Gastrocnemius medialis (tissue), 4 donors: ENCODE data around the gene DRAM1. TPM values are rescaled to one million over a fixed set of nuclear protein-coding genes. Genes with fewer than 3 reads are reported as not detected.
A peak's percentile ranks its signal among the peaks of the same experiment; 100 is the strongest.

ENCODE experiments used
- ATAC-seq, 2 donors: fragments of 150-250 bp; one replicate each; pipeline ENCODE4 v1.9.1; 2016
- DNase-seq, 2 donors: peaks; one replicate each; pipeline ENCODE4 v3.0.0-alpha.2; 2019
- H3K27ac ChIP-seq, 4 donors: fragments of 200-600 bp; sonication (generic); 1 replicate in 1 of 4; 2 replicates in 3 of 4; pipeline ENCODE4 v1.5.1; 2016 to 2018; ENCODE audit warnings: mild to moderate bottlenecking in 2 of 4, moderate library complexity in 1 of 4
- H3K27me3 ChIP-seq, 3 donors: fragments of 200-600 bp; sonication (generic) in 2 of 3; 1 replicate in 1 of 3; 2 replicates in 2 of 3; pipeline versions ENCODE4 v1.5.1 to v1.6.0; 2016 to 2019; ENCODE audit warnings: mild to moderate bottlenecking in 1 of 3, moderate library complexity in 1 of 3
- H3K36me3 ChIP-seq, 2 donors: fragments of 200-600 bp; sonication (generic) in 1 of 2; one replicate each; pipeline ENCODE4 v1.5.1; 2017 to 2018
- H3K4me1 ChIP-seq, 2 donors: fragments of 200-600 bp; sonication (generic) in 1 of 2; one replicate each; pipeline ENCODE4 v1.5.1; 2016 to 2017; ENCODE audit warnings: mild to moderate bottlenecking in 2 of 2
- H3K4me3 ChIP-seq, 4 donors: fragments of 200-600 bp; sonication (generic) in 3 of 4; 1 replicate in 1 of 4; 2 replicates in 3 of 4; pipeline ENCODE4 v1.5.1; 2016 to 2019; ENCODE audit warnings: mild to moderate bottlenecking in 2 of 4
- H3K9me3 ChIP-seq, 3 donors: fragments of 200-600 bp; sonication (generic) in 2 of 3; 1 replicate in 1 of 3; 2 replicates in 2 of 3; pipeline ENCODE4 v1.5.1; 2016 to 2019
- CTCF ChIP-seq, 5 experiments: fragments of 450-650 bp in 3 of 5; fragments of 200-600 bp in 2 of 5; sonication (generic) in 2 of 5; IDR thresholded peaks in 4 of 5; conservative IDR thresholded peaks in 1 of 5; 1 replicate in 4 of 5; 2 replicates in 1 of 5; pipeline ENCODE4 v1.5.1; 2016 to 2019; ENCODE audit warnings: antibody characterized with exemption in 5 of 5, mild to moderate bottlenecking in 3 of 5, moderate library complexity in 3 of 5
- POLR2A ChIP-seq, 2 donors: fragments of 450-650 bp; IDR thresholded peaks; one replicate each; pipeline ENCODE4 v1.6.1; 2017; ENCODE audit warnings: antibody characterized with exemption in 2 of 2, mild to moderate bottlenecking in 2 of 2, moderate library complexity in 2 of 2
- in situ Hi-C, 4 donors: fragments of 200-750 bp; cut with MboI; loops; one replicate each; pipeline versions ENCODE4 v1.15.0 to v1.8.0; 2017; ENCODE audit warnings: low sequenced_read_pairs in 4 of 4
- intact Hi-C: fragments of 100-400 bp; cut with DNase I; formaldehyde crosslinking; loops from one replicate; pipeline ENCODE4 v1.15.1; 2023; ENCODE audit warnings: low total_unique reads
- total RNA-seq, 4 donors: library from RNA; depleted of rRNA; stranded (reverse); fragments of >200 nt; gene quantifications; one replicate each; pipeline versions ENCODE4 v1.1.0 to v1.2.3, GENCODE V29; 2016

Gene DRAM1
- total RNA-seq, 4 donors from 2014 or later = 2.9 to 7.2 (median 4.1) TPM

DNA sequence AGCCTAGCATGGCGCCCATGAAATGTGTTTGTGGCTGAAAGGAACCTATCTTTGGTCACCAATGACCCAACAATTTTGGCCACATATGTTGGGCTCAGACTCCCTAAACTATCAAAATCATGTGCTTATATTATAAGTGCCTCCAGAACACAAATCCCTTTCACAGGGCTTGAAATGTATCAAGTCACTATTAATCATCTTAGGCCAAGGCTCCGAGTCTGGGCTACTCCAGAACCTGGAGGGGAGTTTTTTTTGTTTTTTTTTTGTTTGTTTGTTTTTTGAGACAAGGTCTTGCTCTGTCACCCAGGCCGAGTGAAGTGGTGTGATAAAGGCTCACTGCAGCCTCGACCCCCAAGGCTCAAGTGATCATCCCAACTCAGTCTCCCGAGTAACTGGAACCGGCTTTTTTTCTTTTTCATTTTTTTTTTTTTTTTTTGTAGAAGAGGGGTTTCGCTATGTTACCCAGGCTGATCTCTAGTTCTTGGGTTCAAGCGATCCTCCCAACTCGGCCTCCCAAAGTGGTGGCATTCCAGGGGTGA lies 989 bp upstream of the DRAM1 start:
- Histone ChIP-seq H3K4me3 (peak overlapping the region; percentile 86 to 99 (median 92)), H3K4me1 (peaks cover 0 to 13% of the 10 kb centered on the region in 2 donors), H3K36me3 (no peaks in the 10 kb centered on the region), H3K27me3 (no peaks in the 10 kb centered on the region), H3K9me3 (no peaks in the 10 kb centered on the region), H3K27ac (peak overlapping the region; percentile 95 to 97 (median 96))
- TF ChIP-seq POLR2A (IDR thresholded peaks at IDR 0.05) = no peak
- TF ChIP-seq CTCF (IDR thresholded peaks at IDR 0.05 in 4 of 5, conservative IDR thresholded peaks at IDR 0.05 in 1 of 5) = no peak
- DNase-seq (no peak), ATAC-seq (no peak)
- intact Hi-C loops (no loop called here), in situ Hi-C loops (no loop called here)

- Histone ChIP-seq H3K36me3 (no peaks in the 10 kb centered on the region), H3K9me3 (no peaks in the 10 kb centered on the region), H3K4me1 (peaks cover 0 to 13% of the 10 kb centered on the region in 2 donors), H3K27ac (peak overlapping the region; percentile 95 to 97 (median 96)), H3K27me3 (no peaks in the 10 kb centered on the region), H3K4me3 (peak overlapping the region; percentile 86 to 99 (median 92))
- TF ChIP-seq POLR2A (IDR thresholded peaks at IDR 0.05) = no peak
- TF ChIP-seq CTCF (IDR thresholded peaks at IDR 0.05 in 4 of 5, conservative IDR thresholded peaks at IDR 0.05 in 1 of 5) = no peak
- no peak for DNase-seq
- intact Hi-C loops (loop anchor here (1.0 kb wide), 1 partner anchor 470 kb away; no protein-coding TSS in a partner anchor), in situ Hi-C loops (no loop called here)
- peak; percentile 32 to 46 for ATAC-seq
These were observed 444 bp downstream of the DRAM1 start for GRCh38 chr12:101877806-101878242.

DNA sequence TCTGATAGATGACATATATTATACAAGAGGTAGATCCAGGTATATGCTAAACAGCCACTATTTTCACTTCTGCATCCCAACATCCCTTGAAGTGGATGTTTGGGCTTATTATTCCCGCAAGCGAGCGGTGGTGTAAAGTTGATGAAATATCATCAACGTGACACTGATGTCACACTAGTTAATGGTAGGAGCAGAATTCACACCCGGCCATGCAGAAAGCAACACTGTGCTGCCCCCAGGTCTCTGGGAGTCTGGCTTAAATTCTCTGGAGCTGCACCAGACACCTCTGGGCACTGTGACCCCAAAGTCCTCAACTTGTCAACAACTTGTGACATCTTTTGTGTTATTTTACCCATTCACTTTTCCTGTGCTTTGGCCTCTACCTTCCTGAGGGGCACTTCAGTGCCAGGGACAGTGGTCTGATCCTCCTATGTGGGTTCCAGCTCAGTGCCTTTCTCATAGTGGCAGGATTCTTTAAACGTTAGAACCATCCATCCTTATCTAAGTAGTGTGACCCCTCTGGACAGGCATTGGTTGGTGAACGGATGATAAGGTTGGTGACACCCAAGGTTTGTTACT lies 952 bp downstream of the DRAM1 start:
- in situ Hi-C loops (no loop called here), intact Hi-C loops (no loop called here)
- H3K4me3 ChIP-seq = peak overlapping the region; percentile 86 to 99 (median 92)
- ATAC-seq = peak; percentile 11 to 27
- no peaks in the 10 kb centered on the region for H3K36me3 ChIP-seq
- H3K4me1 ChIP-seq = peaks cover 0 to 13% of the 10 kb centered on the region in 2 donors
- H3K27me3 ChIP-seq = no peaks in the 10 kb centered on the region
- TF ChIP-seq CTCF (IDR thresholded peaks at IDR 0.05 in 4 of 5, conservative IDR thresholded peaks at IDR 0.05 in 1 of 5) (no peak), POLR2A (IDR thresholded peaks at IDR 0.05) (no peak)
- H3K9me3 ChIP-seq = no peaks in the 10 kb centered on the region
- H3K27ac ChIP-seq = peak overlapping the region; percentile 95 to 97 (median 96)
- no peak for DNase-seq

- Histone ChIP-seq H3K4me1 (peaks cover 0 to 13% of the 10 kb centered on the region in 2 donors), H3K27me3 (no peaks in the 10 kb centered on the region), H3K36me3 (no peaks in the 10 kb centered on the region), H3K9me3 (no peaks in the 10 kb centered on the region), H3K4me3 (no peak overlapping the region), H3K27ac (no peak overlapping the region)
- intact Hi-C loops (no loop called here), in situ Hi-C loops (no loop called here)
- no peak for DNase-seq
- TF ChIP-seq POLR2A (IDR thresholded peaks at IDR 0.05) (no peak), CTCF (IDR thresholded peaks at IDR 0.05 in 4 of 5, conservative IDR thresholded peaks at IDR 0.05 in 1 of 5) (no peak)
- ATAC-seq = no peak
These were observed 3.4 kb downstream of the DRAM1 start for GRCh38 chr12:101880769-101881168.
